Gastroesophageal sphincter (tissue), 3 donors: ENCODE data around the gene RAD51B.

ENCODE experiments used
- EP300 ChIP-seq: sonication (generic); formaldehyde crosslinking; IDR thresholded peaks from one replicate; pipeline ENCODE4 v1.6.1; 2017; ENCODE audit warnings: antibody characterized with exemption, mild to moderate bottlenecking
- TF ChIP-seq, protein P1 (sequence below), 4 experiments: fragments of 200-600 bp in 2 of 4; fragments of 450-650 bp in 2 of 4; sonication (generic) in 1 of 4; IDR thresholded peaks; one replicate each; pipeline ENCODE4 v1.5.1; 2017 to 2019; ENCODE audit warnings: antibody characterized with exemption in 4 of 4, mild to moderate bottlenecking in 2 of 4, moderate library complexity in 2 of 4

DNA sequence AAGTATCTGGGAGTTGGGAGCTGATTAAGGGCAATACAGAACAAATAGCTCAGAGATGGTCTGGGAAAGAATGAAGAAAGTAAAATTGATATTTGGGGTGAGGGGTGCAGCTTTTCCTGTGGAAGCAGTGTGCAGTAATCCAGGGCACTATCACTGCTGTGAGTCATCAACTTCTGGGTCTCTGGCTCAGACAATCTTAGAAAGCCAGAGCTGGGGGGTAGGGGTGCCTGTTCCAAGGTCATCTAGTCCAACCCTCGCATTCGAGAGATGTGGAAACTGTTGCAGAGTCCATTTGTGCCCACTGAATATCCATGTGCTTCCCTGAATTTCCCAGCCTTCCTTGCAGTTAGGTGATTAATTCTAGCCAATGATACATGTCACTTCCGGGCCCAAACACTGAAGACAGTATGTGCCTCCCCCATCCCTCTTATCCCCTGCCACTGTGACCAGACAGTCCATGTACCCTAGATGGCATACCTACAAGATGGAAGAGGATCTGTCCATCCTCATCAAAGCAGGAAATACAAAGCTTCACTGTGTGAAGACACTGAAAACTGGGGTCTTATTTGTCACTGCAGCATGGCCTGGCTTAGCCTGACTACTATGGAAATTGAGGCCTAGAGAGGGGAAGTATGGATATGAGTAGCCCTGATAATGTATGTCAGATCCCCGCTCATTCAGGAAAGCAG lies 921.4 kb downstream of the RAD51B start:
- TF ChIP-seq EP300: no peak
- TF ChIP-seq, protein P1, sequence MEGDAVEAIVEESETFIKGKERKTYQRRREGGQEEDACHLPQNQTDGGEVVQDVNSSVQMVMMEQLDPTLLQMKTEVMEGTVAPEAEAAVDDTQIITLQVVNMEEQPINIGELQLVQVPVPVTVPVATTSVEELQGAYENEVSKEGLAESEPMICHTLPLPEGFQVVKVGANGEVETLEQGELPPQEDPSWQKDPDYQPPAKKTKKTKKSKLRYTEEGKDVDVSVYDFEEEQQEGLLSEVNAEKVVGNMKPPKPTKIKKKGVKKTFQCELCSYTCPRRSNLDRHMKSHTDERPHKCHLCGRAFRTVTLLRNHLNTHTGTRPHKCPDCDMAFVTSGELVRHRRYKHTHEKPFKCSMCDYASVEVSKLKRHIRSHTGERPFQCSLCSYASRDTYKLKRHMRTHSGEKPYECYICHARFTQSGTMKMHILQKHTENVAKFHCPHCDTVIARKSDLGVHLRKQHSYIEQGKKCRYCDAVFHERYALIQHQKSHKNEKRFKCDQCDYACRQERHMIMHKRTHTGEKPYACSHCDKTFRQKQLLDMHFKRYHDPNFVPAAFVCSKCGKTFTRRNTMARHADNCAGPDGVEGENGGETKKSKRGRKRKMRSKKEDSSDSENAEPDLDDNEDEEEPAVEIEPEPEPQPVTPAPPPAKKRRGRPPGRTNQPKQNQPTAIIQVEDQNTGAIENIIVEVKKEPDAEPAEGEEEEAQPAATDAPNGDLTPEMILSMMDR (IDR thresholded peaks at IDR 0.05): no peak
